Testis (tissue), 2 donors: ENCODE results near the gene TBXAS1.

Experiments used
- CTCF ChIP-seq, 3 experiments: fragments of 450-650 bp in 2 of 3; fragments of 200-600 bp in 1 of 3; sonication (generic) in 1 of 3; IDR thresholded peaks; one replicate each; pipeline ENCODE4 v1.5.1; 2016 to 2019; ENCODE audit warnings: antibody characterized with exemption in 3 of 3, mild to moderate bottlenecking in 2 of 3, moderate library complexity in 1 of 3
- POLR2A ChIP-seq: fragments of 450-650 bp; IDR thresholded peaks from one replicate; pipeline ENCODE4 v1.6.1; 2017; ENCODE audit warnings: antibody characterized with exemption, mild to moderate bottlenecking, moderate library complexity

- TF ChIP-seq CTCF (IDR thresholded peaks at IDR 0.05) (no peak), POLR2A (no peak)
Measured at GRCh38 chr7:139869886-139870285, 40.8 kb downstream of the TBXAS1 start.
